ENCODE measurements around the gene KRTAP12-1. TPM values are rescaled to one million over a fixed set of nuclear protein-coding genes. Genes with fewer than 3 reads are reported as not detected.

Gene KRTAP12-1
- total RNA-seq, 1 experiment from 2014 or later = not detected

DNA sequence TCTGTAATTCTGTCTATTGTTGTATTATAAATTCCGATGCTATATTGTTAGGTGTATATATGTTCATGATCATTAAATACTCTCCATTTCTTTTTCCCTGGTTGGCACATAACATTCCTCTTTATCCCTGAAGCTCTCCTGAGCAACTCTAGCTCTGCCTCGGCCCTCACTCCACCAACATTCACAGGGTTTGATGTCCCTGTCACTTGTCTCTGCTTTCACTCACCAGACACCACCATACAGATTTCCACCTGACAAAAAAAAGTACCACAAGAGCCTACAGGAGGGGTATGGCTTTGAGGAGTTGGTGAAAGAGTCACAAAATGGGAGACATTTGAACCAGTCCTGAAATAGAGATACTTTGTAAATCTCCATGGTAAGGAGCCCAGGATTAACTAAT lies 38.2 kb upstream of the KRTAP12-1 start:
- Mint-ChIP-seq H3K27ac (ENCODE audit: unreplicated experiment) (no peak overlapping the region), H3K36me3 (ENCODE audit: insufficient read depth, unreplicated experiment) (no peaks in the 10 kb centered on the region), H3K4me1 (ENCODE audit: low read depth, unreplicated experiment) (no peaks in the 10 kb centered on the region)

GRCh38 chr21:44718571-44718970 lies 36.6 kb upstream of the KRTAP12-1 start:
- Mint-ChIP-seq H3K36me3 (ENCODE audit: insufficient read depth, unreplicated experiment) (no peaks in the 10 kb centered on the region), H3K27me3 (ENCODE audit: unreplicated experiment) (peaks cover 88% of the 10 kb centered on the region), H3K4me3 (ENCODE audit: low read depth, unreplicated experiment) (no peak overlapping the region), H3K9me3 (ENCODE audit: low read depth, unreplicated experiment) (no peaks in the 10 kb centered on the region), H3K4me1 (ENCODE audit: low read depth, unreplicated experiment) (no peaks in the 10 kb centered on the region), H3K27ac (ENCODE audit: unreplicated experiment) (no peak overlapping the region)
- BruUV-seq (replicated peaks) = no TSS peak
- intact Hi-C loops (cut with micrococcal nuclease; ENCODE audit: unreplicated experiment) = no loop called here
- CTCF ChIA-PET = no interaction called here
- DNase-seq = no peak
- TF ChIP-seq CTCF (IDR thresholded peaks at IDR 0.05; ENCODE audit: unreplicated experiment) = no peak

More for the DNA sequence above, 38.2 kb upstream of the KRTAP12-1 start:
- Mint-ChIP-seq H3K27me3 (ENCODE audit: unreplicated experiment) (peaks cover 85% of the 10 kb centered on the region), H3K9me3 (ENCODE audit: low read depth, unreplicated experiment) (no peaks in the 10 kb centered on the region), H3K4me3 (ENCODE audit: low read depth, unreplicated experiment) (no peak overlapping the region)
- DNase-seq = no peak
- CTCF ChIA-PET = no interaction called here
- TF ChIP-seq CTCF (IDR thresholded peaks at IDR 0.05; ENCODE audit: unreplicated experiment) = no peak
- intact Hi-C loops (cut with micrococcal nuclease; ENCODE audit: unreplicated experiment) = no loop called here
- no TSS peak for BruUV-seq (replicated peaks)

- intact Hi-C loops (cut with micrococcal nuclease; ENCODE audit: unreplicated experiment) = no loop called here
- no peak for DNase-seq
- Mint-ChIP-seq H3K4me3 (ENCODE audit: low read depth, unreplicated experiment) (no peak overlapping the region), H3K4me1 (ENCODE audit: low read depth, unreplicated experiment) (no peaks in the 10 kb centered on the region), H3K27me3 (ENCODE audit: unreplicated experiment) (peaks cover 88% of the 10 kb centered on the region), H3K36me3 (ENCODE audit: insufficient read depth, unreplicated experiment) (no peaks in the 10 kb centered on the region), H3K27ac (ENCODE audit: unreplicated experiment) (no peak overlapping the region), H3K9me3 (ENCODE audit: low read depth, unreplicated experiment) (no peaks in the 10 kb centered on the region)
- BruUV-seq (replicated peaks) = no TSS peak
- no peak for TF ChIP-seq CTCF (IDR thresholded peaks at IDR 0.05; ENCODE audit: unreplicated experiment)
- CTCF ChIA-PET = no interaction called here
Measured at GRCh38 chr21:44718093-44718492, 36.1 kb upstream of the KRTAP12-1 start.

DNA sequence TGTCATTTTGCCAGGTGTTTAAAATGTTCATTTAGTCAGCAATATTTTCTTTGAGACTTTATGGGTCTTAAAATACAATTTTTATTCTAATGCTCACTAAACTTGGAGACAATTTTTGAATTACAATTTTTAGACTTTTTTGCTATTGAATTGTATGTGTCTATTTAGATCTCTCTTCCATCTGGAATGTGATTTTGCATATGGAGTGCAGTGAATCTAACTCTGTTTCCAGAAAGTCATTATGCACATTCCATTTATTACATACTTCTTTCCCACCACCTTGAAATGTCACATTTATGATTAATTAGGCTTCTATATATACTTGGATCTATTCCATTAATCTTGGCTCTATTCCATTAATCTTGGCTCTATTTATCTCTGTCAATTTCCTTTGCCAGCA lies 35.0 kb upstream of the KRTAP12-1 start:
- Mint-ChIP-seq H3K4me1 (ENCODE audit: low read depth, unreplicated experiment) (no peaks in the 10 kb centered on the region), H3K27me3 (ENCODE audit: unreplicated experiment) (peaks cover 90% of the 10 kb centered on the region), H3K36me3 (ENCODE audit: insufficient read depth, unreplicated experiment) (no peaks in the 10 kb centered on the region), H3K9me3 (ENCODE audit: low read depth, unreplicated experiment) (no peaks in the 10 kb centered on the region), H3K4me3 (ENCODE audit: low read depth, unreplicated experiment) (no peak overlapping the region), H3K27ac (ENCODE audit: unreplicated experiment) (no peak overlapping the region)
- TF ChIP-seq CTCF (IDR thresholded peaks at IDR 0.05; ENCODE audit: unreplicated experiment) = no peak
- DNase-seq = no peak
- BruUV-seq (replicated peaks) = no TSS peak
- intact Hi-C loops (cut with micrococcal nuclease; ENCODE audit: unreplicated experiment) = no loop called here
- CTCF ChIA-PET = interaction anchor here (0.6 kb wide), 1 partner anchor 200 kb away, joined by 3 read pairs; no protein-coding TSS in a partner anchor

Data from Calu3 (cell line).